Vagina (tissue), 2 donors: ENCODE measurements around the gene LPP. TPM values are rescaled to one million over a fixed set of nuclear protein-coding genes. Genes with fewer than 3 reads are reported as not detected.

ENCODE experiments used
- DNase-seq, 2 donors: peaks; one replicate each; pipeline ENCODE4 v3.0.0-alpha.2; 2017; ENCODE audit errors: extremely low spot score in 2 of 2
- H3K27ac ChIP-seq: fragments of 200-600 bp; sonication (generic); one replicate; pipeline ENCODE4 v1.5.1; 2019
- H3K27me3 ChIP-seq: fragments of 200-600 bp; sonication (generic); one replicate; pipeline ENCODE4 v1.5.1; 2019
- H3K36me3 ChIP-seq, 2 donors: fragments of 200-600 bp; sonication (generic); one replicate each; pipeline ENCODE4 v1.5.1; 2017 to 2019
- H3K4me1 ChIP-seq: fragments of 200-600 bp; sonication (generic); one replicate; pipeline ENCODE4 v1.5.1; 2019
- H3K4me3 ChIP-seq, 2 donors: fragments of 200-600 bp; sonication (generic); 1 replicate in 1 of 2; 2 replicates in 1 of 2; pipeline ENCODE4 v1.5.1; 2016 to 2019
- H3K9me3 ChIP-seq: fragments of 200-600 bp; sonication (generic); one replicate; pipeline ENCODE4 v1.5.1; 2019
- CTCF ChIP-seq, 3 experiments: fragments of 450-650 bp in 2 of 3; fragments of 200-600 bp in 1 of 3; sonication (generic) in 1 of 3; IDR thresholded peaks; one replicate each; pipeline ENCODE4 v1.5.1; 2017 to 2019; ENCODE audit warnings: antibody characterized with exemption in 3 of 3, mild to moderate bottlenecking in 2 of 3, moderate library complexity in 2 of 3
- POLR2A ChIP-seq, 2 donors: fragments of 450-650 bp; IDR thresholded peaks; one replicate each; pipeline ENCODE4 v1.6.1; 2017; ENCODE audit warnings: antibody characterized with exemption in 2 of 2, mild to moderate bottlenecking in 2 of 2, moderate library complexity in 2 of 2
- POLR2AphosphoS5 ChIP-seq, 2 donors: sonication (generic); formaldehyde crosslinking; IDR thresholded peaks; one replicate each; pipeline ENCODE4 v1.9.0; 2017; ENCODE audit warnings: antibody characterized with exemption in 2 of 2, mild to moderate bottlenecking in 2 of 2, low read depth in 1 of 2; ENCODE audit not compliant: insufficient read depth in 1 of 2
- intact Hi-C: fragments of 100-400 bp; cut with DNase I; formaldehyde crosslinking; loops from one replicate; pipeline ENCODE4 v1.15.1; 2023
- total RNA-seq: library from RNA; depleted of rRNA; stranded (reverse); fragments of >200 nt; gene quantifications from one replicate; pipeline ENCODE4 v1.2.3, GENCODE V29; 2016

LPP gene
- total RNA-seq, 1 donor from 2014 or later = 248 TPM

- Histone ChIP-seq H3K4me1 (peaks cover 13% of the 10 kb centered on the region), H3K4me3 (no peak overlapping the region), H3K36me3 (no peaks in the 10 kb centered on the region), H3K27ac (no peak overlapping the region), H3K27me3 (no peaks in the 10 kb centered on the region), H3K9me3 (peaks cover 8% of the 10 kb centered on the region)
- TF ChIP-seq POLR2AphosphoS5 (IDR thresholded peaks at IDR 0.05; ENCODE audit: insufficient read depth in 1 of 2, low read depth in 1 of 2) (no peak), CTCF (IDR thresholded peaks at IDR 0.05) (no peak), POLR2A (IDR thresholded peaks at IDR 0.05) (no peak)
- intact Hi-C loops = no loop called here
- DNase-seq = no peak
Measured at GRCh38 chr3:188508454-188508853, 354.5 kb downstream of the LPP start.

DNA sequence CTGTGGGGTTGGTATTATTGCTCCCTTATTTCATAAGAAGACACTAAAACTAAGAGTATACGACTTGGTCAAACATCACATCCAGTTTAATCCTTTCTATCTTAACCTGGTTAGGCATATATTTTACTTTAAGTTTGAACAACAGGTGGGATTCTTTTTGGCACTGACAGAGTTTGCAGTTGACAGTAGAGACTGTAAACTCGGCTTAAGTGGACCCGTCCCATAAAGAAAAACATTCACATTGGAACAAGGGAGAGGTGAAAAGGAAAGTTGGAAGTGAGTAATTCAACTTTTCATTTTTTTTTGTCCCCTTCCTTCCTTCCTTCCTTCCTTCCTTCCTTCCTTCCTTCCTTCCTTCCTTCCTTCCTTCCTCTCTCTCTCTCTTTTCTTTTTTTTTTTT, 355.4 kb downstream of the LPP start:
- Histone ChIP-seq H3K4me3 (no peak overlapping the region), H3K27me3 (no peaks in the 10 kb centered on the region), H3K4me1 (peaks cover 13% of the 10 kb centered on the region), H3K9me3 (no peaks in the 10 kb centered on the region), H3K27ac (no peak overlapping the region), H3K36me3 (no peaks in the 10 kb centered on the region)
- TF ChIP-seq POLR2A (IDR thresholded peaks at IDR 0.05) = no peak
- intact Hi-C loops = no loop called here
- DNase-seq = no peak

GRCh38 chr3:188510366-188510765, 356.4 kb downstream of the LPP start:
- Histone ChIP-seq H3K27me3 (no peaks in the 10 kb centered on the region), H3K4me3 (no peak overlapping the region), H3K27ac (no peak overlapping the region), H3K9me3 (no peaks in the 10 kb centered on the region), H3K4me1 (peaks cover 13% of the 10 kb centered on the region), H3K36me3 (no peaks in the 10 kb centered on the region)
- no peak for DNase-seq
- intact Hi-C loops = no loop called here
- no peak for TF ChIP-seq POLR2A (IDR thresholded peaks at IDR 0.05)
- TF ChIP-seq POLR2AphosphoS5 (IDR thresholded peaks at IDR 0.05; ENCODE audit: insufficient read depth in 1 of 2, low read depth in 1 of 2) = no peak
- TF ChIP-seq CTCF (IDR thresholded peaks at IDR 0.05) = no peak

DNA sequence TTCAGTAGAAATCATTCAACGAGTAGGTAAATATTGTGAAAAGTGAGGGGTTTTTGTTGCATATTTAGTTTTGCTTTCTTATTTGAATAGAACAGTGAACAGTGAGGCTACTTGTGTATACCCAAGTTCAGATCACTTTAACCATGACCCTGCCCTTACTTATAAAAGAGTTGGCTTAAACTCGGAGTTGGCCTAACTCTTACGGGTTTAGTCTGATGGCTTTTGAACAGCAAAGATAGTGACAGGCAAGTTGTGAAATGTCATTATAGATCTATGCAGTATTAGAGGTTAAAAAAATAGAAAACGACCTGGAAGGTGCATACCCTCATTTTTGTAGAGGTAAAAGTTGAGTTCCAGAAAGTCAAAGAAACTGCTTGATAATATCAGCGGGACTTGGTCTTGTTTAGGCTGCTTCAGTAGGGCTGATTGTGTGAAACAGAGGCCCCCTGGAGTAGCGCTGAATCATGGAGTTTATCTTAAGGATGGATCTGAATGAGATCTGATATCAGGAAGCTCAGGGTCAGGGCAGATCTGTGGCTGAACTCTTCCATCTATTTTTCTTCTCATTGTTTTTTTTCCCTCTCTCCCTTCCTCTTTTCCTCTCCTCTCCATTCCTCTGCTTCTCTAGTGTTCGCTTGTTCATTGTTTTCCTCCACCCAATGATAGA, 359.8 kb downstream of the LPP start:
- DNase-seq = no peak
- intact Hi-C loops = no loop called here
- no peaks in the 10 kb centered on the region for H3K27me3 ChIP-seq
- no peak overlapping the region for H3K4me3 ChIP-seq
- no peak overlapping the region for H3K27ac ChIP-seq
- no peaks in the 10 kb centered on the region for H3K36me3 ChIP-seq
- H3K4me1 ChIP-seq = no peaks in the 10 kb centered on the region
- H3K9me3 ChIP-seq = no peaks in the 10 kb centered on the region
- no peak for TF ChIP-seq POLR2A (IDR thresholded peaks at IDR 0.05)
- TF ChIP-seq POLR2AphosphoS5 (IDR thresholded peaks at IDR 0.05; ENCODE audit: insufficient read depth in 1 of 2, low read depth in 1 of 2) = no peak
- no peak for TF ChIP-seq CTCF (IDR thresholded peaks at IDR 0.05)

DNA sequence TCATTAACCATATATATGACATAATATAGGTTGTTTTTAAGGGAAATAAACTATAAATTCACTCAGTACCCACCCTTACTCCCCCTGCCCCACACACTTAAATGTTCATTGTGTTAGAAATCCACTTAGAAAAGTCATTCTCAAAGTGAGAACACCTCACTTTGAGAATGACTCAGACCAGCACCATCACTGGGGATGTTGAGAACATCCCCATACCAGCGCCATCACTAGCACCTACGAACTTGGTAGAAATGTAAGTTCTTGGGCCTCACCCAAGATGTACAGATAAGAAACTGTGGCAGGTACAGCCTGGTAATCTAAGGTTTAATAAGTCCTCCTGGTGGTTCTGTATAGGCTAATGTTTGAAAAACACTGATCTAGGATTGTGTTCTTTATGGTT, 362.6 kb downstream of the LPP start:
- Histone ChIP-seq H3K27me3 (no peaks in the 10 kb centered on the region), H3K27ac (no peak overlapping the region), H3K4me3 (no peak overlapping the region), H3K9me3 (no peaks in the 10 kb centered on the region), H3K36me3 (no peaks in the 10 kb centered on the region), H3K4me1 (peaks cover 13% of the 10 kb centered on the region)
- no peak for DNase-seq
- no peak for TF ChIP-seq POLR2A (IDR thresholded peaks at IDR 0.05)
- TF ChIP-seq POLR2AphosphoS5 (IDR thresholded peaks at IDR 0.05; ENCODE audit: insufficient read depth in 1 of 2, low read depth in 1 of 2) = no peak
- TF ChIP-seq CTCF (IDR thresholded peaks at IDR 0.05) = no peak
- intact Hi-C loops = no loop called here
